Aorta (tissue), 5 donors: Measurements from ENCODE around the gene STC2. TPM values are rescaled to one million over a fixed set of nuclear protein-coding genes. Genes with fewer than 3 reads are reported as not detected.

Experiments
- ATAC-seq: fragments of 200-7000 bp; cut with Tn5 transposase; one replicate; pipeline ENCODE4 v1.9.1; 2022; ENCODE audit warnings: moderate library complexity; ENCODE audit not compliant: low FRiP score
- DNase-seq, 2 donors: peaks; one replicate each; pipeline ENCODE4 v3.0.0-alpha.2; 2020
- H3K27ac ChIP-seq, 2 donors: one replicate each; pipeline ENCODE4 v1.5.1; 2013; ENCODE audit warnings: low read length in 2 of 2, mild to moderate bottlenecking in 2 of 2, moderate library complexity in 2 of 2, control low read depth in 1 of 2, inconsistent platforms in 1 of 2, low read depth in 1 of 2
- H3K27me3 ChIP-seq, 2 donors: one replicate each; pipeline ENCODE4 v1.6.1; 2013; ENCODE audit warnings: control low read depth in 1 of 2, low read length in 1 of 2, mild to moderate bottlenecking in 1 of 2, moderate library complexity in 1 of 2; ENCODE audit not compliant: insufficient read depth in 2 of 2, control insufficient read depth in 1 of 2
- H3K36me3 ChIP-seq, 2 donors: one replicate each; pipeline ENCODE4 v1.6.1; 2013; ENCODE audit warnings: control low read depth in 1 of 2, low read length in 1 of 2, mild to moderate bottlenecking in 1 of 2; ENCODE audit not compliant: insufficient read depth in 2 of 2, control insufficient read depth in 1 of 2
- H3K4me1 ChIP-seq, 2 donors: one replicate each; pipeline ENCODE4 v1.6.1; 2013; ENCODE audit warnings: low read length in 2 of 2, control low read depth in 1 of 2, mild to moderate bottlenecking in 1 of 2, moderate library complexity in 1 of 2; ENCODE audit not compliant: insufficient read depth in 2 of 2, control insufficient read depth in 1 of 2
- H3K4me3 ChIP-seq, 2 donors: one replicate each; pipeline ENCODE4 v1.5.1; 2013; ENCODE audit warnings: low read length in 2 of 2, control low read depth in 1 of 2, mild to moderate bottlenecking in 1 of 2
- H3K9me3 ChIP-seq: one replicate; pipeline ENCODE4 v1.6.1; 2013; ENCODE audit warnings: mild to moderate bottlenecking, low read length; ENCODE audit not compliant: control insufficient read depth
- WGBS, 2 donors: extraction: QIAGEN DNeasy Blood & Tissue Kit; methylation state at CpG; one replicate each; pipeline ENCODE4 v1.1.7; 2013; 5-methylcytosine and 5-hydroxymethylcytosine counted together
- intact Hi-C, 2 donors: fragments of 100-400 bp; cut with DNase I; formaldehyde crosslinking; loops; one replicate each; pipeline versions ENCODE4 v1.14.2 to v1.15.0; 2022
- polyA plus RNA-seq, 2 donors: library from polyadenylated mRNA; stranded (reverse); fragments of 200-250 nt; gene quantifications; one replicate each; pipeline ENCODE4 v1.2.3, GENCODE V29; 2013
- total RNA-seq, 2 donors: library from RNA; stranded (reverse); fragmentation: NEBNext Ultra II Directional; extraction: Animal tissue kit (Norgen Biotek cat#: 25700); gene quantifications; one replicate each; pipeline ENCODE4 v1.2.1, GENCODE V29; 2021
- donor health status: healthy with polysubstance abuse.
- donor health status: Bipolar disorder and iron deficiency.
- donor health status: DM: no; HTN: no; CAD: no.
- donor health status: DM: no; HTN: no; CAD: no.
- donor health status: DM: yes; HTN: yes; CAD: no.

The STC2 gene
- total and polyA plus RNA-seq, 4 donors: 0.03 to 7.9 (median 2.8) TPM

DNA sequence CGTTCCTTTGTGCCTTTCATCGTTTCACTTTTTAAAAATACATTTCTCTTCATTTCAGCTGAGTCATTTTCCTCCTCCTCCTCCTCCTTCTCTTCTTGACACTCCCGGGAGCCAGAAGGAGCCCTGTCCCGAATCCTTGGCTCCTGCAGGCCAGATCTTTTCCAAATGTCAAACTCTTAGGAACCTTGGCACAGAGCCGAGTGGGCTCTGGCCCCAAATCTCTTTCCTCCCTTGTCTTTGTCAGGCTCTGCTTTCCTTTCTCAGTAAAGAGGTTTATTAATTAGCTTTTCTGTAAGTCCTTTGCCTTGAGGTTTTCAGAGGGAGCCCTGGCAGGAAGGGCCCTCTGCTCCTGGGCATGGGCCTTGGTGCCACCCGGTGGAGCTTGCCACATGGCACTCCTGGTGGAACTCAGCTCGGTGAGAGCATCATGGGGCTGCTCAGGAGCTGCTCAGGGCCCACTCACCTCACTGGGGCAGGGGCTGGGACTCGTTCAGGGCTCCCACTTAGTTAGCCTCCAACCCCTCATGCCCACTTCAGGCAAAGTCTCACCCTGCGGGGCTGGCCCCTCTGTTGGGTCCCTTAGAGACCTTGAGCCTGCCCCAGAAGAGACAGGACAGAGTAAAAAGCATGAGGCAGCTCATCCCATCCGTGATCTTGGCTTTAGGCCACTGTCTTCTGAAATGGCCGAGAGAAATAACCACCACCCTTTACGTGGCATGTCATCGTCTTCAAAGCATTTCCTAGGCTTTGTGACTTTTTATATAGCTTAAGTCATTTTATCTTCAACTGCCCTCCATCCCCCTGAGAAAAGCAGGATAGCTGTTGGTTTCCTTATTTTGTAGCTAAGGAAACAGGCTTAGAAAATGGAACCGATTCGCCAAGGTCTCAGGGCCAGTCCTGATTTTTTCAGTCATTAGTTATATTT is 17.1 kb downstream of the STC2 start:
- Histone ChIP-seq H3K4me3 (no peak overlapping the region), H3K4me1 (no peaks in the 10 kb centered on the region)

GRCh38 chr5:173310218-173310769 is 17.9 kb downstream of the STC2 start:
- 50 to 54% methylated on average over 8 of the region's 8 CpGs for WGBS, 2 donors
- Histone ChIP-seq H3K36me3 (no peaks in the 10 kb centered on the region), H3K4me3 (no peak overlapping the region), H3K9me3 (peaks cover 2% of the 10 kb centered on the region), H3K27me3 (no peaks in the 10 kb centered on the region), H3K27ac (peak overlapping the region in 1 of 2 donors; percentile 84), H3K4me1 (no peaks in the 10 kb centered on the region)
- intact Hi-C loops: no loop called here
- DNase-seq: peak in 1 of 2 donors; percentile 23
- ATAC-seq: peak; percentile 51

More for the DNA sequence above, 17.1 kb downstream of the STC2 start:
- H3K36me3 ChIP-seq: no peaks in the 10 kb centered on the region
- ATAC-seq: peak; percentile 60
- DNase-seq: peak in 1 of 2 donors; percentile 65
- peaks cover 2% of the 10 kb centered on the region for H3K9me3 ChIP-seq
- no peaks in the 10 kb centered on the region for H3K27me3 ChIP-seq
- peak overlapping the region; percentile 46 to 55 for H3K27ac ChIP-seq
- intact Hi-C loops: no loop called here
- 40 to 46% methylated on average over 15 of the region's 15 CpGs for WGBS, 2 donors

DNA sequence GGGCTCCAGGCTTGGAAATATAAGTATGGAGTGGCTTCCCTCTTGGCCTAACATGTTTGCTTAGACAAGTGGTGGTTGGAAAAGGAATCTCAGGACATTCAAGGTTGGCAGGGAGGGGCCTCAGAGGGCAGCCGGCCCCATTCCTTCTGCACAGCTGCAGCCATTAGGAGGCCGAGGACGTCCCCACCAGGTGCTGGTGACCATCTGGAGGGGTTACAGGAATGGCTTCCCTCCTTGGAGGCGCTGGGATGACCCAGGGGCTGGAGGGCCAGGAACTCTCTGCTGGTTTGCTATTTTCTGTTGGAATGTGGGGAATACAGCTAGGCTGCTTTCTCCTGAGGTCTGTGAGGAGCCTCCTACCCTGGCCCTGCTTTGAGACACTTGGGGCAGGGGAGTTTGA is 18.5 kb downstream of the STC2 start:
- no peak for ATAC-seq
- Histone ChIP-seq H3K27me3 (no peaks in the 10 kb centered on the region), H3K36me3 (no peaks in the 10 kb centered on the region), H3K4me1 (no peaks in the 10 kb centered on the region), H3K4me3 (no peak overlapping the region), H3K27ac (no peak overlapping the region), H3K9me3 (peaks cover 2% of the 10 kb centered on the region)
- DNase-seq: peak in 1 of 2 donors; percentile 40
- 94 to 96% methylated on average over 4 of the region's 4 CpGs for WGBS, 2 donors
- intact Hi-C loops: no loop called here

DNA sequence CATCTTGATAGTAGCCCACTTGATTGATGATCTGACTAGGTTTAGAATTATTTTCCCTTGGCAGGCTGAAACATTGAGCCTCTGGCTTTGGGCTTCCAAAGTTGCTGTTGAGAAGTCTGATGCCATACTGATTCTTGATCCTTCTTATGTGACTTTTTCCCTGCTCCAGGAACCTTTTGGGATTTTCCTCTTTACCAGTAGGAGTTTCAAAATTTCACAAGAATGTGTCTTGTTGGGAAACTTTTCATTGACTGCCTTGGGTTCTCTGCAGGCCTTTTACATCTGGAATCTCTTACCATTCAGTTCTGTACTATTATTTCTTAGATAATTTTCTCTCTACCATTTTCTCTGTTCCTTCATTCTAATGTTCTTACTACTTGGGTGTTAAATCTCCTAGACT is 20.0 kb downstream of the STC2 start:
- H3K27me3 ChIP-seq: no peaks in the 10 kb centered on the region
- no peak for ATAC-seq
- no peak overlapping the region for H3K27ac ChIP-seq
- no peaks in the 10 kb centered on the region for H3K4me1 ChIP-seq
- H3K36me3 ChIP-seq: no peaks in the 10 kb centered on the region
- DNase-seq: no peak
- H3K9me3 ChIP-seq: peaks cover 2% of the 10 kb centered on the region
- intact Hi-C loops: no loop called here
- no peak overlapping the region for H3K4me3 ChIP-seq

GRCh38 chr5:173307695-173308094 is 20.5 kb downstream of the STC2 start:
- Histone ChIP-seq H3K27ac (no peak overlapping the region), H3K9me3 (peaks cover 2% of the 10 kb centered on the region), H3K4me3 (no peak overlapping the region), H3K27me3 (no peaks in the 10 kb centered on the region), H3K4me1 (no peaks in the 10 kb centered on the region), H3K36me3 (no peaks in the 10 kb centered on the region)
- ATAC-seq (no peak), DNase-seq (peak in 1 of 2 donors; percentile 13)
- WGBS, 2 donors: 87 to 91% methylated on average over 3 of the region's 3 CpGs
- intact Hi-C loops: no loop called here

DNA sequence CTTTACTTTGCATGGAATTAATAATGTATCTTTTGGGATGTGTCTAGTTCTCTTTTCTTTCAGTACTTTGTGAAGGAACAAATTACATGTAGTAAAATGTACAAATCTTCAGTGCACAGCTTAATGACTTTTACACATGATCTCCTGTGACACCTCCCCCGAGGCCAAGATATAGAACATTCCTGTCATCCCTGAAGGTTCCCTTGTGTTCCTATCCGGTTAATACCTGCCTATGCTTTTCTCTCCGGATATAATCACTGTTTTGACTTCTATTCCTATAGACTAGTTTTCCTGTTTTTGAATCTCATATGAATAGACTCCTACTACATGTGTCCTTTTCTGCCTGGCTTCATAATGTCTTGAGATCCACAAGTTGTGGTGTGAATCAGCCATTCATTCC is 21.5 kb downstream of the STC2 start:
- Histone ChIP-seq H3K27ac (no peak overlapping the region), H3K4me3 (no peak overlapping the region), H3K9me3 (peaks cover 2% of the 10 kb centered on the region), H3K36me3 (no peaks in the 10 kb centered on the region), H3K4me1 (no peaks in the 10 kb centered on the region), H3K27me3 (no peaks in the 10 kb centered on the region)
- DNase-seq: no peak
- intact Hi-C loops: no loop called here
- ATAC-seq: no peak
- 73 to 76% methylated on average over 3 of the region's 3 CpGs for whole genome bisulfite sequencing, 2 donors

DNA sequence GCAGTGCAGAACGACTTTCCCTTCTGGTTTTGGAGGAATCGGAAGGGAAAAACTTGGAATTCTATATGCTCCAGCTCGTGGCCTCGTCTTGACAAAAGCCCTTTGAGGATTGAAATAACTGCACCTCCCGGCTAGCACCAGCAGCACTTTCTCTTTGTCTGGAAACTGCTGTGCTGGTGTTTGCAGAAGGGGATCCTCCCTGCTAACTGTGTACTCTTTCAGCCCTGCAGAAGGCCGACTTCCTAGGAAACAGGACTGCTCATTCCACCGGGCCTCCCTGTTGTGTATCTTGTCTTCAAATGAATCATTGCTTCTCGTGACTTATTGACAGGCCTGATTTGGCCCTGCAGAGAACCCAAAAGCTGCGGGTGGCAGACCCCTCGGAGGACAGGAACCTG is 23.6 kb downstream of the STC2 start:
- H3K27me3 ChIP-seq: no peaks in the 10 kb centered on the region
- H3K4me3 ChIP-seq: no peak overlapping the region
- H3K27ac ChIP-seq: no peak overlapping the region
- DNase-seq (peak in 1 of 2 donors; percentile 5), ATAC-seq (no peak)
- H3K9me3 ChIP-seq: peaks cover 2% of the 10 kb centered on the region
- H3K4me1 ChIP-seq: no peaks in the 10 kb centered on the region
- intact Hi-C loops: no loop called here
- H3K36me3 ChIP-seq: no peaks in the 10 kb centered on the region
- 87 to 89% methylated on average over 10 of the region's 10 CpGs for WGBS, 2 donors

DNA sequence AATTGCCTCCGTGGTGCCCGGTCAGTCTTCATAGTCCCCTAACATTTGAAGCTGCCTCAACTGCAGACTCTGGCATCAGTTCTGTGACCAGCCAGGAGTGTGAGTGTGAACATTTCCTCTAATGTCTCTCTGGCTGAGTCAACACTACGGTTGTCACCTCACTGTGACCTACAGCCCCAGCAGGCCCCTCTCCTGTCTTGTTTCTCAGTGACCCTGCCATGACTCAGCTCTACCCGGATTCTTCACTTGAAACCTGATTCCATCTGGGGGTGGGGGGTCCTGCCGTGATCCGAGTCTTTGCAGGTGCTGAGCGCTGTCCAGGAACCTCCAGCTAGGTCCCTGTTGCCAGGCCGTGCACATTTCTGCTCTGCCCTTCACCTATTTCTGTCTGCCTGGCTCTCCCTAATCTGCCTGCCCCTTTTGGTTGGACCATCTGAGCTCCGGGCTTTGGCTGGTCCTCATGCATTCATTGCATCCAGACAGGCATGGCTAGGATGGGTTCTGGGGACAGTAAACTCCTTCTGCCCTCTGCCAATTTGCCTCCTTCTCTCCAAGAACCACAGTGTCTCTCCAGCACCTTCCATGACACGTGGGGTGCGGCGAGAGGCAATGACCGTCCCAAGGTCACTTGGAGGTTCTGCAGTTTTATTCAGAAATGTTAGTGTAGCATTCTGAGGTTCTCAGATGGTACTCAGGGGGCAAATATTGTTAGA is 24.2 kb downstream of the STC2 start:
- ATAC-seq: no peak
- H3K27me3 ChIP-seq: no peaks in the 10 kb centered on the region
- H3K9me3 ChIP-seq: peaks cover 2% of the 10 kb centered on the region
- no peak overlapping the region for H3K4me3 ChIP-seq
- H3K4me1 ChIP-seq: no peaks in the 10 kb centered on the region
- H3K27ac ChIP-seq: no peak overlapping the region
- intact Hi-C loops: no loop called here
- peak in 1 of 2 donors; percentile 39 for DNase-seq
- WGBS, 2 donors: 88 to 91% methylated on average over 13 of the region's 13 CpGs
- no peaks in the 10 kb centered on the region for H3K36me3 ChIP-seq
